RWPE1 (cell line): ENCODE data around the gene PTGDR2.
"Not testable (repeated sequence)": the region's sequence is repeated elsewhere in the genome, so short reads cannot be mapped to it uniquely, and the experiment has no call there.

ENCODE experiments used
- CTCF ChIA-PET: fragments of 350-600 bp; sonication (Branson Sonifier 250); formaldehyde crosslinking; extraction: SDS; loops from one replicate; lab custom pipeline; 2021; lab: Yijun Ruan, JAX
- POLR2A ChIA-PET: fragments of 400-600 bp; formaldehyde crosslinking; extraction: SDS; loops from one replicate; lab custom pipeline; 2020; ENCODE audit warnings: antibody characterized with exemption; ENCODE audit not compliant: low non-redundant PET; lab: Yijun Ruan, JAX
- DNase-seq: peaks from one replicate; pipeline ENCODE4 v3.0.0; 2012; ENCODE audit warnings: low spot score
- H3K27ac ChIP-seq: fragments of 450-650 bp; 2 replicates; pipeline ENCODE4 v1.5.1; 2017
- TF ChIP-seq, protein P1 (sequence below): fragments of 450-650 bp; conservative IDR thresholded peaks from 2 replicates; pipeline ENCODE4 v1.5.1; 2017; ENCODE audit warnings: low read depth, mild to moderate bottlenecking

Gene PTGDR2

DNA sequence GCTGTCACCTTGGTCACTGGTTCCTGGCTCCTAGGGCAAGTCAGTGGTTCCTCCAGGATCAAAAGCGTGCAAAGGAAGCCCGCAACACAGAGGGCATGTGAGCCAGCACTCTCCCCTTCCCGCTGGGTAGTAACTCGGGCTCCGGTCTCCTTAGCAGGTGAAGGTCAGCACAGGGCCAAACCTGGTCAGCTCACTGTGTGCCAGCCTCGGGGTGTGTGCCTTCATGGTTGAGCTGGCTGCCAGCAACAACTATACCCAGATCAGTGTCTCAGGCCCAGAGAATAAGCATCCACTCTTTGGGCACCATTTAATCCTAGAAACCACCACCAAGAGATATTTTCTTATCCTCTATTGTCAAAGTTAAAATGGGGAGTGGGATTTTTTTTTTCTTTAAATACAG, 30.0 kb downstream of the PTGDR2 start:
- ChIA-PET POLR2A (no interaction called here), CTCF (no interaction called here)
- DNase-seq: no peak
- TF ChIP-seq, protein P1, sequence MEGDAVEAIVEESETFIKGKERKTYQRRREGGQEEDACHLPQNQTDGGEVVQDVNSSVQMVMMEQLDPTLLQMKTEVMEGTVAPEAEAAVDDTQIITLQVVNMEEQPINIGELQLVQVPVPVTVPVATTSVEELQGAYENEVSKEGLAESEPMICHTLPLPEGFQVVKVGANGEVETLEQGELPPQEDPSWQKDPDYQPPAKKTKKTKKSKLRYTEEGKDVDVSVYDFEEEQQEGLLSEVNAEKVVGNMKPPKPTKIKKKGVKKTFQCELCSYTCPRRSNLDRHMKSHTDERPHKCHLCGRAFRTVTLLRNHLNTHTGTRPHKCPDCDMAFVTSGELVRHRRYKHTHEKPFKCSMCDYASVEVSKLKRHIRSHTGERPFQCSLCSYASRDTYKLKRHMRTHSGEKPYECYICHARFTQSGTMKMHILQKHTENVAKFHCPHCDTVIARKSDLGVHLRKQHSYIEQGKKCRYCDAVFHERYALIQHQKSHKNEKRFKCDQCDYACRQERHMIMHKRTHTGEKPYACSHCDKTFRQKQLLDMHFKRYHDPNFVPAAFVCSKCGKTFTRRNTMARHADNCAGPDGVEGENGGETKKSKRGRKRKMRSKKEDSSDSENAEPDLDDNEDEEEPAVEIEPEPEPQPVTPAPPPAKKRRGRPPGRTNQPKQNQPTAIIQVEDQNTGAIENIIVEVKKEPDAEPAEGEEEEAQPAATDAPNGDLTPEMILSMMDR: no peak
- H3K27ac ChIP-seq: no peak overlapping the region

DNA sequence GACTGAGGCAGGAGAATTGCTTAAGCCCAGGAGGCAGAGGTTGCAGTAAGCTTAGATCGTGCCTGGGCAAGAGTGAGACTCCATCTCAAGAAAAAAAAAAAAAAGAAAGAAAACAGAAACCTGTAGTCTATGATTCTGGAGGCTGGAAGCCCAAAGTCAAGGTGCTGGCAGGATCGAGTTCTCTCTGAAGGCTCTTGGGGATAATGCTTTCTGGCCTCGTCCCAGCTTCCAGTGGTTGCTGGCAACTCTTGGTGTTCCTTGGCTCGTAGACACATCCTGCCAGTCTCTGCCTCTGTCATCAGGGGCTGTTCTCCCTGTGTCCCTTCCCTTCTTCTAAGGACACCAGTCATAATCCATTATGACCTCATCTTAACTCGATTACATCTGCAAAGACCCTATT, 30.6 kb downstream of the PTGDR2 start:
- CTCF ChIA-PET: interaction anchor here (1.0 kb wide), 1 partner anchor 74 kb away, joined by 6 read pairs; no protein-coding TSS in a partner anchor
- POLR2A ChIA-PET: no interaction called here

DNA sequence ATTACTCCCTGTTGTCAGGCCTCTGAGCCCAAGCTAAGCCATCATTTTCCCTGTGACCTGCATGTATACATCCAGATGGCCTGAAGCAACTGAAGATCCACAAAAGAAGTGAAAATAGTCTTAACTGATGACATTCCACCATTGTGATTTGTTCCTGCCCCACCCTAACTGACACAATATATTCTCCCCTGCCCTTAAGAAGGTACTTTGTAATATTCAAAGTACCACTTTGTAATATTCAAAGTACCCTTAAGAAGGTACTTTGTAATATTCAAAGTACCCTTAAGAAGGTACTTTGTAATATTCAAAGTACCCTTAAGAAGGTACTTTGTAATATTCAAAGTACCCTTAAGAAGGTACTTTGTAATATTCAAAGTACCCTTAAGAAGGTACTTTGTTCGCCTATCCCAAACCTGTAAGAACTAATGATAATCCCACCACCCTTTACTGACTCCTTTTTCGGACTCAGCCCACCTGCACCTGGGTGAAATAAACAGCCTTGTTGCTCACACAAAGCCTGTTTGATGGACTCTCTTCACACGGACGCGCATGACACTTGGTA, 31.9 kb downstream of the PTGDR2 start:
- CTCF ChIA-PET: interaction anchor here (0.5 to 1.0 kb wide), 3 partner anchors 44 to 366 kb away, joined by 3 to 6 read pairs (median 3); no protein-coding TSS in a partner anchor
- H3K27ac ChIP-seq, DNase-seq, POLR2A ChIA-PET: not testable (repeated sequence)

More for the DNA sequence above, 30.6 kb downstream of the PTGDR2 start:
- no peak overlapping the region for H3K27ac ChIP-seq
- TF ChIP-seq, protein P1: no peak
- no peak for DNase-seq

DNA sequence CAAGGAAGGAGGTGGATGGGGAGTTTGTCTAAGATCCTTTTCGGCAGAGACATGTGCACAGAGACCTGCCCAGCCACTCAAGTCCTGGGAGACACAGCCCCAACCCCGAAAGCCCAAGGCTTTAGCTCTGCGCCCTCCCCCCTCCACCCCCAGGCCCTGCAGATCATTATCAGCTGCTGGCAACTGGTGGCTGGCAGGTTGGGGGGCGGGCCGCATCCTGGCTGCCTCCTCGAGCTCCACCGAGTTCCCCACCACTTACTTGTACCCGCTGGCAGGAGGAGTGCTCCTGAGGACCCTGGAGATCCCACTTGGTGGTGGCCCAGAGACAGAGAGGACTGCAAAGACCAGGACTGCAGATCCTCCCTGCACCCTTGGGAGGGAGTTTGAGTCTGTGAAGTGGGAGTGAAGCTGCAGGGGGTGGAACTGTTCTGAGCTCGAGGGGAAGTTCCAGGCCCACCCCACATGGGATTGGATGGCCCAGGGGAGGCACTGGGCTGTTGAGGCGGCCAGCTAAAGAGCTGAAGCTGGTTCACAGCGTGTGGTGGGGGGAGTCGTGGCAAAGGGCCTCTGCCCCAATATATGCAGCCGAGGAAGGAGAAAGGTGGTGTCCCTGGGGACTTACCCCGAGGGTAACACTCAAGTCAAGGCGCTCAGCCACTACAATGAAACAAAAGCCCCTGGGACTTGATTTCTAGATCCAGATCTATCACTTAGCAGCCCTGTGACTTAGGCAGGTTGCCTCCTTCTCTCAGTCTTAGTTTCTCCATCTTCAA, 33.7 kb downstream of the PTGDR2 start:
- H3K27ac ChIP-seq: no peak overlapping the region
- no peak for DNase-seq
- ChIA-PET POLR2A (no interaction called here), CTCF (interaction anchor here (1.0 to 2.0 kb wide), 2 partner anchors 9 to 46 kb away, joined by 3 to 12 read pairs; no protein-coding TSS in a partner anchor)
- TF ChIP-seq, protein P1: no peak

DNA sequence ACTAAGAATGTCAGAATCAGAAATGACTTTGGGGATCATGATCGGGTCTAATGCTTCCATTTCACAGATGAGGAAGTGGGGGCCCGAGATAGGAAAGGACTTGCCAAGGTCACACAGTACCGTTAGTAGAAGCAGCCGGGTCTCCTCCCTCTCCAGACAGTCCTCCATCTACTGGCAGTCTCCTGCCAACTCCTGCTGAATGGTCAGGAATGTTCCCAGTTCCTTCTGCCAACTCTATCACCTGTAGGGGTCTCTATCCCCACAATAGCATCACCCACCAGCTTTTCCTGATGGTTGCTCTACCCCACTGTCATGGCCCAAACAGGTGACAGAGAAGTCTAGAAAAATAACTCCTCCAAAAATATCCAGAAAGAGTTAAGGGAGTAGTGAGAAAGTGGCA, 37.7 kb downstream of the PTGDR2 start:
- DNase-seq: no peak
- ChIA-PET POLR2A (no interaction called here), CTCF (interaction anchor here (0.7 to 1.3 kb wide), 2 partner anchors 13 to 42 kb away, joined by 3 to 4 read pairs; no protein-coding TSS in a partner anchor)
- TF ChIP-seq, protein P1: no peak
- H3K27ac ChIP-seq: no peak overlapping the region

DNA sequence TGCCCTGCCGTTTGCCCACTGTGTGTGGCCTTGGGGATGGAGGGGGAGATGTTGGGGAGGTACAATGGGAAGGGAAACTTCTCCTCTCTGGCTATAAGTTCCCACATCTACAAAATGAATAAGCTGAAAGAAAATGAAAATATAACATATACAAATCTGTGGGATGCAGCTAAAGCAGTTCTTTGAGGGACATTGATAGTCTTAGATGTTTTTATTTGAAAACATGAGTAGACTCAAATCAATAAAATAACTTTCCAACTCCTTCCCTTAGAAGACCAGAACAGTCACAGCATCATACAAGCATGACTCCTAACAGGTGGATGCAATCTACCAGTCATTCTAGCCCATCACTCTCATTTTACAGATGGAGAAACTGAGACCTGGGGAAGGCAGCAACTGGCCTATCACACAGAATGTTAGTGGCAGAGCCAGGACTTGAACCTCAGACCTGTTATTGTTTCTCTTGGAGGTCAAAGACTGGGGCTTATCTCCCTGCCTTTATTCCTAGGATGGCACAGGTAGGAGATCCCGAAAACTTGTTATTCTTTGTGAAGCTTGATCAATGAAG, 39.1 kb downstream of the PTGDR2 start:
- TF ChIP-seq, protein P1: no peak
- ChIA-PET POLR2A (no interaction called here), CTCF (no interaction called here)
- H3K27ac ChIP-seq: no peak overlapping the region
- DNase-seq: no peak
